Measurements from ENCODE around the gene DLG1.

The DLG1 gene

GRCh38 chr3:197007953-197008352 is 290.5 kb downstream of the DLG1 start:
- TF ChIP-seq YY1 (IDR thresholded peaks at IDR 0.05; ENCODE audit: low read depth) (no peak), RAD21 (IDR thresholded peaks at IDR 0.05; ENCODE audit: low read depth) (no peak), TEAD4 (IDR thresholded peaks at IDR 0.05) (no peak), FOXM1 (IDR thresholded peaks at IDR 0.05; ENCODE audit: borderline replicate concordance, low read depth) (no peak), CEBPB (IDR thresholded peaks at IDR 0.05) (no peak), TCF12 (IDR thresholded peaks at IDR 0.05; ENCODE audit: low read depth) (no peak), CREB1 (IDR thresholded peaks at IDR 0.05; ENCODE audit: low read depth) (no peak), NFIC (IDR thresholded peaks at IDR 0.05) (no peak), EGR1 (IDR thresholded peaks at IDR 0.05) (no peak), ZBTB7A (IDR thresholded peaks at IDR 0.05; ENCODE audit: low read depth) (no peak), EP300 (IDR thresholded peaks at IDR 0.05; ENCODE audit: borderline replicate concordance) (no peak), TAF1 (IDR thresholded peaks at IDR 0.05; ENCODE audit: low read depth) (no peak)
- TF ChIP-seq, protein P1, sequence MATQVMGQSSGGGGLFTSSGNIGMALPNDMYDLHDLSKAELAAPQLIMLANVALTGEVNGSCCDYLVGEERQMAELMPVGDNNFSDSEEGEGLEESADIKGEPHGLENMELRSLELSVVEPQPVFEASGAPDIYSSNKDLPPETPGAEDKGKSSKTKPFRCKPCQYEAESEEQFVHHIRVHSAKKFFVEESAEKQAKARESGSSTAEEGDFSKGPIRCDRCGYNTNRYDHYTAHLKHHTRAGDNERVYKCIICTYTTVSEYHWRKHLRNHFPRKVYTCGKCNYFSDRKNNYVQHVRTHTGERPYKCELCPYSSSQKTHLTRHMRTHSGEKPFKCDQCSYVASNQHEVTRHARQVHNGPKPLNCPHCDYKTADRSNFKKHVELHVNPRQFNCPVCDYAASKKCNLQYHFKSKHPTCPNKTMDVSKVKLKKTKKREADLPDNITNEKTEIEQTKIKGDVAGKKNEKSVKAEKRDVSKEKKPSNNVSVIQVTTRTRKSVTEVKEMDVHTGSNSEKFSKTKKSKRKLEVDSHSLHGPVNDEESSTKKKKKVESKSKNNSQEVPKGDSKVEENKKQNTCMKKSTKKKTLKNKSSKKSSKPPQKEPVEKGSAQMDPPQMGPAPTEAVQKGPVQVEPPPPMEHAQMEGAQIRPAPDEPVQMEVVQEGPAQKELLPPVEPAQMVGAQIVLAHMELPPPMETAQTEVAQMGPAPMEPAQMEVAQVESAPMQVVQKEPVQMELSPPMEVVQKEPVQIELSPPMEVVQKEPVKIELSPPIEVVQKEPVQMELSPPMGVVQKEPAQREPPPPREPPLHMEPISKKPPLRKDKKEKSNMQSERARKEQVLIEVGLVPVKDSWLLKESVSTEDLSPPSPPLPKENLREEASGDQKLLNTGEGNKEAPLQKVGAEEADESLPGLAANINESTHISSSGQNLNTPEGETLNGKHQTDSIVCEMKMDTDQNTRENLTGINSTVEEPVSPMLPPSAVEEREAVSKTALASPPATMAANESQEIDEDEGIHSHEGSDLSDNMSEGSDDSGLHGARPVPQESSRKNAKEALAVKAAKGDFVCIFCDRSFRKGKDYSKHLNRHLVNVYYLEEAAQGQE (IDR thresholded peaks at IDR 0.05; ENCODE audit: low read depth) = no peak
- TF ChIP-seq, protein P2, sequence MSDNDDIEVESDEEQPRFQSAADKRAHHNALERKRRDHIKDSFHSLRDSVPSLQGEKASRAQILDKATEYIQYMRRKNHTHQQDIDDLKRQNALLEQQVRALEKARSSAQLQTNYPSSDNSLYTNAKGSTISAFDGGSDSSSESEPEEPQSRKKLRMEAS (IDR thresholded peaks at IDR 0.05) = no peak
- TF ChIP-seq, protein P3, sequence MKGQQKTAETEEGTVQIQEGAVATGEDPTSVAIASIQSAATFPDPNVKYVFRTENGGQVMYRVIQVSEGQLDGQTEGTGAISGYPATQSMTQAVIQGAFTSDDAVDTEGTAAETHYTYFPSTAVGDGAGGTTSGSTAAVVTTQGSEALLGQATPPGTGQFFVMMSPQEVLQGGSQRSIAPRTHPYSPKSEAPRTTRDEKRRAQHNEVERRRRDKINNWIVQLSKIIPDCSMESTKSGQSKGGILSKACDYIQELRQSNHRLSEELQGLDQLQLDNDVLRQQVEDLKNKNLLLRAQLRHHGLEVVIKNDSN (IDR thresholded peaks at IDR 0.05) = no peak

- no peak for TF ChIP-seq FOXM1 (IDR thresholded peaks at IDR 0.05; ENCODE audit: borderline replicate concordance, low read depth)
- TF ChIP-seq NFIC (IDR thresholded peaks at IDR 0.05) = no peak
- TF ChIP-seq, protein P2 (IDR thresholded peaks at IDR 0.05) = no peak
- TF ChIP-seq CREB1 (IDR thresholded peaks at IDR 0.05; ENCODE audit: low read depth) = no peak
- no peak for TF ChIP-seq EP300 (IDR thresholded peaks at IDR 0.05; ENCODE audit: borderline replicate concordance)
- TF ChIP-seq YY1 (IDR thresholded peaks at IDR 0.05; ENCODE audit: low read depth) = no peak
- no peak for TF ChIP-seq CEBPB (IDR thresholded peaks at IDR 0.05)
- TF ChIP-seq TAF1 (IDR thresholded peaks at IDR 0.05; ENCODE audit: low read depth) = no peak
- TF ChIP-seq RAD21 (IDR thresholded peaks at IDR 0.05; ENCODE audit: low read depth) = no peak
Measured at GRCh38 chr3:197007296-197007940, 291.0 kb downstream of the DLG1 start.

- TF ChIP-seq YY1 (IDR thresholded peaks at IDR 0.05; ENCODE audit: low read depth) (no peak), RAD21 (IDR thresholded peaks at IDR 0.05; ENCODE audit: low read depth) (no peak), TEAD4 (IDR thresholded peaks at IDR 0.05) (no peak), CEBPB (IDR thresholded peaks at IDR 0.05) (no peak), EP300 (IDR thresholded peaks at IDR 0.05; ENCODE audit: borderline replicate concordance) (no peak), ZBTB7A (IDR thresholded peaks at IDR 0.05; ENCODE audit: low read depth) (no peak), TAF1 (IDR thresholded peaks at IDR 0.05; ENCODE audit: low read depth) (no peak), NFIC (IDR thresholded peaks at IDR 0.05) (no peak), TCF12 (IDR thresholded peaks at IDR 0.05; ENCODE audit: low read depth) (no peak), CREB1 (IDR thresholded peaks at IDR 0.05; ENCODE audit: low read depth) (no peak)
- TF ChIP-seq, protein P1 (IDR thresholded peaks at IDR 0.05; ENCODE audit: low read depth) = no peak
- TF ChIP-seq, protein P2 (IDR thresholded peaks at IDR 0.05) = no peak
Measured at GRCh38 chr3:197006860-197007259, 291.6 kb downstream of the DLG1 start.

- no peak for TF ChIP-seq CREB1 (IDR thresholded peaks at IDR 0.05; ENCODE audit: low read depth)
Measured at GRCh38 chr3:197006446-197006845, 292.0 kb downstream of the DLG1 start.

GRCh38 chr3:197003461-197004385 is 294.7 kb downstream of the DLG1 start:
- TF ChIP-seq ZBTB7A (IDR thresholded peaks at IDR 0.05; ENCODE audit: low read depth) = 0 out of 2 replicates have a peak, but pooled peaks have one; percentile 16
- TF ChIP-seq, protein P2 (IDR thresholded peaks at IDR 0.05) = no peak
